Thyroid gland (tissue), 4 donors: ENCODE results near the gene FXR2.

Experiments used
- CTCF ChIP-seq, 6 experiments: fragments of 200-600 bp in 3 of 6; fragments of 450-650 bp in 3 of 6; sonication (generic) in 3 of 6; IDR thresholded peaks; one replicate each; pipeline ENCODE4 v1.5.1; 2016 to 2019; ENCODE audit warnings: antibody characterized with exemption in 6 of 6, mild to moderate bottlenecking in 2 of 6, inconsistent platforms in 1 of 6, moderate library complexity in 1 of 6
- POLR2A ChIP-seq, 2 donors: fragments of 450-650 bp; IDR thresholded peaks; one replicate each; pipeline ENCODE4 v1.6.1; 2017; ENCODE audit warnings: antibody characterized with exemption in 2 of 2, mild to moderate bottlenecking in 2 of 2, moderate library complexity in 1 of 2

- no peak for TF ChIP-seq POLR2A (IDR thresholded peaks at IDR 0.05)
- TF ChIP-seq CTCF (IDR thresholded peaks at IDR 0.05): no peak
These were observed 38.7 kb downstream of the FXR2 start for GRCh38 chr17:7575959-7576358.
